Astrocyte (in vitro differentiated cells and primary cell): ENCODE data around the gene KCNJ4. TPM values are rescaled to one million over a fixed set of nuclear protein-coding genes. Genes with fewer than 3 reads are reported as not detected.

Experiments used
- DNase-seq: peaks from one replicate; pipeline ENCODE4 v3.0.0-alpha.2; 2010; ENCODE audit warnings: low read depth
- FAIRE-seq: peaks from 2 replicates; lab custom pipeline; 2011; peaks lifted over from hg19 to GRCh38; lab: Jason Lieb, UNC
- H2AFZ ChIP-seq: 2 replicates; pipeline ENCODE4 v1.6.0; 2012; ENCODE audit warnings: low read depth, low read length, inconsistent platforms
- H3K27ac ChIP-seq: 2 replicates; pipeline ENCODE4 v1.5.1; 2011; ENCODE audit warnings: low read depth, low read length, inconsistent platforms
- H3K27me3 ChIP-seq: 2 replicates; pipeline ENCODE4 v1.6.0; 2011; ENCODE audit warnings: low read length, inconsistent platforms; ENCODE audit not compliant: insufficient read depth
- H3K36me3 ChIP-seq: 2 replicates; pipeline ENCODE4 v1.5.1; 2011; ENCODE audit warnings: low read length, inconsistent platforms; ENCODE audit not compliant: insufficient read depth
- H3K4me1 ChIP-seq: 2 replicates; pipeline ENCODE4 v1.5.1; 2011; ENCODE audit warnings: low read length, inconsistent platforms; ENCODE audit not compliant: insufficient read depth
- H3K4me2 ChIP-seq: 2 replicates; pipeline ENCODE4 v1.6.0; 2012; ENCODE audit warnings: low read length, inconsistent platforms
- H3K4me3 ChIP-seq: 2 replicates; pipeline ENCODE4 v1.5.1; 2011; ENCODE audit warnings: low read depth, mild to moderate bottlenecking, low read length, inconsistent platforms; ENCODE audit not compliant: insufficient read depth
- H3K79me2 ChIP-seq: 2 replicates; pipeline ENCODE4 v1.6.0; 2012; ENCODE audit warnings: mild to moderate bottlenecking, low read length, inconsistent platforms; ENCODE audit not compliant: insufficient read depth
- H3K9ac ChIP-seq: 2 replicates; pipeline ENCODE4 v1.6.0; 2012; ENCODE audit warnings: mild to moderate bottlenecking, low read length, inconsistent platforms
- H3K9me3 ChIP-seq: 2 replicates; pipeline ENCODE4 v1.5.1; 2012; ENCODE audit warnings: low read depth, mild to moderate bottlenecking, low read length, inconsistent platforms; ENCODE audit not compliant: insufficient read depth
- H4K20me1 ChIP-seq: 2 replicates; pipeline ENCODE4 v1.6.0; 2012; ENCODE audit warnings: low read length, inconsistent platforms; ENCODE audit not compliant: insufficient read depth
- H3K27ac Mint-ChIP-seq: one replicate; pipeline ENCODE4 v1.8.0; 2021; ENCODE audit warnings: mild to moderate bottlenecking, mixed read lengths; ENCODE audit not compliant: unreplicated experiment
- H3K27me3 Mint-ChIP-seq: one replicate; pipeline ENCODE4 v1.8.0; 2021; ENCODE audit warnings: low read depth, mixed read lengths; ENCODE audit not compliant: unreplicated experiment
- H3K36me3 Mint-ChIP-seq: one replicate; pipeline ENCODE4 v1.8.0; 2021; ENCODE audit warnings: low read depth, mixed read lengths; ENCODE audit not compliant: unreplicated experiment
- H3K4me1 Mint-ChIP-seq: one replicate; pipeline ENCODE4 v1.8.0; 2021; ENCODE audit warnings: low read depth, mixed read lengths; ENCODE audit not compliant: unreplicated experiment
- H3K4me3 Mint-ChIP-seq: one replicate; pipeline ENCODE4 v1.8.0; 2021; ENCODE audit warnings: mild to moderate bottlenecking, moderate library complexity, mixed read lengths; ENCODE audit not compliant: unreplicated experiment
- H3K9me3 Mint-ChIP-seq: one replicate; pipeline ENCODE4 v1.8.0; 2021; ENCODE audit warnings: mild to moderate bottlenecking, mixed read lengths; ENCODE audit not compliant: unreplicated experiment
- CTCF ChIP-seq: IDR thresholded peaks from 2 replicates; pipeline ENCODE4 v1.5.1; 2011; ENCODE audit warnings: low read depth, mild to moderate bottlenecking, inconsistent platforms, low read length, moderate library complexity; ENCODE audit not compliant: insufficient read depth
- EZH2 ChIP-seq: IDR thresholded peaks from 2 replicates; pipeline ENCODE4 v1.6.1; 2012; ENCODE audit warnings: mild to moderate bottlenecking, low read length, inconsistent platforms; ENCODE audit not compliant: insufficient read depth
- total RNA-seq: library from RNA; stranded (reverse); gene quantifications from 2 replicates; pipeline ENCODE4 v1.2.1, GENCODE V29; 2021

Gene KCNJ4
- total RNA-seq, 1 donor from 2014 or later, result 0.30 TPM

- H3K27ac ChIP-seq, result no peak overlapping the region
- H3K9me3 Mint-ChIP-seq, result no peaks in the 10 kb centered on the region
- no peak overlapping the region for H3K4me2 ChIP-seq
- no peak overlapping the region for H2AFZ ChIP-seq
- H3K79me2 ChIP-seq, result peaks cover 64% of the 10 kb centered on the region
- peaks cover 26% of the 10 kb centered on the region for H3K36me3 Mint-ChIP-seq
- H3K27ac Mint-ChIP-seq, result no peak overlapping the region
- H3K9ac ChIP-seq, result no peak overlapping the region
- DNase-seq (no peak), FAIRE-seq (no peak)
- peaks cover 82% of the 10 kb centered on the region for H4K20me1 ChIP-seq
- H3K9me3 ChIP-seq, result no peaks in the 10 kb centered on the region
- no peak overlapping the region for H3K4me3 Mint-ChIP-seq
- H3K4me1 Mint-ChIP-seq, result peaks cover 16% of the 10 kb centered on the region
- peaks cover 86% of the 10 kb centered on the region for H3K36me3 ChIP-seq
- no peak for TF ChIP-seq CTCF
- no peaks in the 10 kb centered on the region for H3K27me3 ChIP-seq
- H3K27me3 Mint-ChIP-seq, result no peaks in the 10 kb centered on the region
- H3K4me3 ChIP-seq, result no peak overlapping the region
- H3K4me1 ChIP-seq, result peaks cover 18% of the 10 kb centered on the region
Observed at GRCh38 chr22:38489561-38490145, 34.7 kb upstream of the KCNJ4 start.

GRCh38 chr22:38489142-38489541 is 34.1 kb upstream of the KCNJ4 start:
- Histone ChIP-seq H3K4me2 (no peak overlapping the region), H3K79me2 (peaks cover 58% of the 10 kb centered on the region), H3K4me1 (peaks cover 13% of the 10 kb centered on the region), H3K9ac (no peak overlapping the region), H4K20me1 (peaks cover 82% of the 10 kb centered on the region), H3K36me3 (peaks cover 86% of the 10 kb centered on the region), H3K27ac (no peak overlapping the region), H3K9me3 (no peaks in the 10 kb centered on the region), H3K27me3 (no peaks in the 10 kb centered on the region), H2AFZ (no peak overlapping the region), H3K4me3 (no peak overlapping the region)
- peaks cover 19% of the 10 kb centered on the region for H3K4me1 Mint-ChIP-seq
- TF ChIP-seq EZH2 (no peak), CTCF (no peak)
- no peaks in the 10 kb centered on the region for H3K27me3 Mint-ChIP-seq
- no peak overlapping the region for H3K4me3 Mint-ChIP-seq
- no peak for DNase-seq
- no peak for FAIRE-seq
- peaks cover 25% of the 10 kb centered on the region for H3K36me3 Mint-ChIP-seq
- no peak overlapping the region for H3K27ac Mint-ChIP-seq
- H3K9me3 Mint-ChIP-seq, result no peaks in the 10 kb centered on the region

GRCh38 chr22:38487946-38488345 is 32.9 kb upstream of the KCNJ4 start:
- Histone ChIP-seq H2AFZ (no peak overlapping the region), H3K36me3 (peaks cover 86% of the 10 kb centered on the region), H3K27me3 (no peaks in the 10 kb centered on the region), H3K79me2 (peaks cover 47% of the 10 kb centered on the region), H3K4me3 (no peak overlapping the region), H3K9ac (peak overlapping the region; percentile 18), H3K4me2 (no peak overlapping the region), H4K20me1 (peaks cover 81% of the 10 kb centered on the region), H3K4me1 (peaks cover 8% of the 10 kb centered on the region), H3K27ac (no peak overlapping the region), H3K9me3 (no peaks in the 10 kb centered on the region)
- FAIRE-seq, result no peak
- no peaks in the 10 kb centered on the region for H3K27me3 Mint-ChIP-seq
- no peak overlapping the region for H3K4me3 Mint-ChIP-seq
- DNase-seq, result no peak
- H3K9me3 Mint-ChIP-seq, result no peaks in the 10 kb centered on the region
- H3K27ac Mint-ChIP-seq, result no peak overlapping the region
- H3K36me3 Mint-ChIP-seq, result peaks cover 31% of the 10 kb centered on the region
- TF ChIP-seq CTCF (no peak), EZH2 (no peak)
- H3K4me1 Mint-ChIP-seq, result peaks cover 27% of the 10 kb centered on the region
